OCI-LY3 (cell line): ENCODE data around the gene VENTX.

Experiments
- H2AFZ ChIP-seq: fragments of 200-600, 300-600 bp; shearing (Covaris generic); 2 replicates; pipeline ENCODE4 v1.6.0; 2014; ENCODE audit warnings: antibody characterized with exemption, low read depth, low read length
- H3K27ac ChIP-seq: fragments of 200-600, 300-600 bp; sonication (generic); 2 replicates; pipeline ENCODE4 v1.5.1; 2014; ENCODE audit warnings: mild to moderate bottlenecking, low read length, moderate library complexity, mixed read lengths
- H3K27me3 ChIP-seq: fragments of 200-600, 300-600 bp; sonication (generic); 2 replicates; pipeline ENCODE4 v1.6.1; 2014; ENCODE audit warnings: low read depth, low read length, mixed read lengths
- H3K36me3 ChIP-seq: fragments of 200-600, 300-600 bp; sonication (generic); replicated peaks from 2 replicates; pipeline ENCODE3; 2014; ENCODE audit warnings: low read depth, low read length, mixed read lengths
- H3K4me1 ChIP-seq: fragments of 300-600, 200-600 bp; sonication (generic); 2 replicates; pipeline ENCODE4 v1.6.1; 2014; ENCODE audit warnings: low read length, mixed read lengths
- H3K4me2 ChIP-seq: fragments of 200-600, 300-600 bp; sonication (generic); 2 replicates; pipeline ENCODE4 v1.6.1; 2014; ENCODE audit warnings: low read length, mixed read lengths
- H3K4me3 ChIP-seq: fragments of 300-600, 200-600 bp; sonication (generic); 2 replicates; pipeline ENCODE4 v1.5.1; 2014; ENCODE audit warnings: antibody characterized with exemption, mild to moderate bottlenecking, low read length, moderate library complexity
- H3K79me2 ChIP-seq: fragments of 300-600, 200-600 bp; shearing (Covaris generic); 2 replicates; pipeline ENCODE4 v1.6.1; 2014; ENCODE audit warnings: mild to moderate bottlenecking, low read length, mixed read lengths
- H3K9ac ChIP-seq: fragments of 300-600, 200-600 bp; shearing (Covaris generic); 2 replicates; pipeline ENCODE4 v1.6.0; 2014; ENCODE audit warnings: mild to moderate bottlenecking, low read length, moderate library complexity
- H3K9me3 ChIP-seq: fragments of 200-600, 300-600 bp; shearing (Covaris generic); 2 replicates; pipeline ENCODE4 v1.6.1; 2014; ENCODE audit warnings: low read length, mixed read lengths; ENCODE audit not compliant: insufficient read depth
- H4K20me1 ChIP-seq: fragments of 200-600, 300-600 bp; sonication (generic); 2 replicates; pipeline ENCODE4 v1.6.1; 2016; ENCODE audit warnings: low read length, mixed read lengths; ENCODE audit not compliant: insufficient read depth
- CTCF ChIP-seq: fragments of 200-600, 300-600 bp; sonication (generic); IDR thresholded peaks from 2 replicates; pipeline ENCODE4 v1.5.1; 2014; ENCODE audit warnings: antibody characterized with exemption, low read length, low read depth
- EZH2phosphoT487 ChIP-seq: fragments of 200-600 bp; shearing (Covaris generic); IDR thresholded peaks from 2 replicates; pipeline ENCODE4 v1.6.1; 2018; ENCODE audit warnings: antibody characterized with exemption, mixed run types, low read depth

VENTX gene, protein sequence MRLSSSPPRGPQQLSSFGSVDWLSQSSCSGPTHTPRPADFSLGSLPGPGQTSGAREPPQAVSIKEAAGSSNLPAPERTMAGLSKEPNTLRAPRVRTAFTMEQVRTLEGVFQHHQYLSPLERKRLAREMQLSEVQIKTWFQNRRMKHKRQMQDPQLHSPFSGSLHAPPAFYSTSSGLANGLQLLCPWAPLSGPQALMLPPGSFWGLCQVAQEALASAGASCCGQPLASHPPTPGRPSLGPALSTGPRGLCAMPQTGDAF

GRCh38 chr10:133237588-133238465, at the start of gene VENTX:
VENTX (plus strand) TSS chr10:133237855; CDS start chr10:133237915, 60 bp downstream.
- Histone ChIP-seq H3K27me3 (peaks cover 10% of the 10 kb centered on the region; the same call in 1 of the 2 replicates), H4K20me1 (no peaks in the 10 kb centered on the region), H3K9me3 (no peaks in the 10 kb centered on the region), H3K9ac (no peak within 1 kb of the TSS), H3K4me1 (peaks cover 13% of the 10 kb centered on the region; the same call in 1 of the 2 replicates), H2AFZ (no peak within 1 kb of the TSS), H3K4me2 (no peak within 1 kb of the TSS), H3K27ac (no peak within 1 kb of the TSS), H3K79me2 (no peaks in the 10 kb centered on the region), H3K4me3 (no peak within 1 kb of the TSS), H3K36me3 (no peaks in the 10 kb centered on the region)
- TF ChIP-seq EZH2phosphoT487 (no peak), CTCF (no peak)

DNA sequence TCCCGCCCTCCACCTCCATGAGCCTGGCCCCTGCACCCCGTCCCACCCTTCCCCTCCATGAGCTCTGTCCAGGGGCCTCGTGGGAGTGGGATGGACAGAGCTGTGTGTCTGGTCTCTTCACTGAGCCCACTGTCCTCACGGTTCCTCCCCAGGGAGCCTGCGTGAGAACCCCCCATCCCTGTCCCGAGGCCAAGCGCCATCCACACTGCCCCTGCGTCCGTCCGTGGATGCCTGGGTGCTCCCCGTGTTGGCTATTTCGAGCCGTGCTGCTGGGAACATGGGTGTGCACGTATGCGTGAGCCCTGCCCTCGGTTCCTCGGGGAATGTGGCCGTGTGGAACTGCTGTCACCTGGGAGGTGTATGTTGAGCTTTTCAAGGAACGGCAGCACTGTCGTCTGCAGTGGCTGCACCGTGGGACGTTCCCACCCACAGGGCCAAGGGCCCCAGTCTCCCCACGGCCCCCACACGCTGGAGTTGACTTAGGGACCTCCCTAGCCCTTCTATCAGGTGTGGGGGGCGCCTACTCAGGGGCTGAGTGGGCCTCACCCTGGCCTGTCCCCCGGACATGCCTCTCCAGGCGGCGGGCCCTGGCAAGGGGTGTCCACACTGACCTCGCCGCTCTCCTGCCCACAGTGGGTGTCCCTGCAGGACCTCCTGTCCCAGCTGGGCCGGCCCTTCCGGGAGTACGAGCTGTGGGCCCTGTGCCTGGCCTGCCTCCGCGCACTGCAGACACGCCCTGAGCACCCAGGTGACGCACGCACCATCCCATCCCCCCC, 49.6 kb upstream of the VENTX start:
- no peak overlapping the region for H2AFZ ChIP-seq
- no peak overlapping the region for H3K27ac ChIP-seq
- no peak overlapping the region for H3K9ac ChIP-seq
- no peaks in the 10 kb centered on the region for H3K79me2 ChIP-seq
- no peaks in the 10 kb centered on the region for H4K20me1 ChIP-seq
- no peaks in the 10 kb centered on the region for H3K9me3 ChIP-seq
- no peaks in the 10 kb centered on the region for H3K4me1 ChIP-seq
- H3K27me3 ChIP-seq: no peaks in the 10 kb centered on the region
- no peak overlapping the region for H3K4me3 ChIP-seq
- H3K4me2 ChIP-seq: no peak overlapping the region
- H3K36me3 ChIP-seq: no peaks in the 10 kb centered on the region
- TF ChIP-seq EZH2phosphoT487 (no peak), CTCF (no peak)

DNA sequence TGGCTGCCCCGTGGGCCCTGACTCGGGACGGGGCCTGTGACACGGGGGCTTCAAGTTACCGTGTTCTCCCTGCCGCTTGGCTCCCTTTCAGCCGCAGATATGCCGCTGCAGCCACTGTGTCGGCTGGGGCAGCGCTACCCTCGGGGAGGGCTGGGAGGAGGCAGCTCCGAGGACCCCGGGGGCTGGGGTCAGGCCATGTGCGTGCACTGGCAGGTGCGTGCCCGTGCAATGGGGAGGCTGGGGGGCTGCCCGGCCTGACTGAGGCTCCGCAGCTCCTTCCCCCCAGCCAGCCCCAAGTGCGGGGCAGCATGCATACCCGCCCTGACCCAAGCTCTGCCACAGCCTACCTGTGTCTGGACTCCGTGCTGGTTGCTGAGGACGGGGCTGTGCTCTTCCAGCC, 48.4 kb upstream of the VENTX start:
- H3K9ac ChIP-seq: no peak overlapping the region
- no peak overlapping the region for H2AFZ ChIP-seq
- H3K4me1 ChIP-seq: no peaks in the 10 kb centered on the region
- no peaks in the 10 kb centered on the region for H3K27me3 ChIP-seq
- no peak overlapping the region for H3K4me2 ChIP-seq
- H3K79me2 ChIP-seq: no peaks in the 10 kb centered on the region
- H3K4me3 ChIP-seq: no peak overlapping the region
- H4K20me1 ChIP-seq: no peaks in the 10 kb centered on the region
- no peaks in the 10 kb centered on the region for H3K36me3 ChIP-seq
- H3K9me3 ChIP-seq: no peaks in the 10 kb centered on the region
- TF ChIP-seq CTCF (no peak), EZH2phosphoT487 (no peak)
- no peak overlapping the region for H3K27ac ChIP-seq

DNA sequence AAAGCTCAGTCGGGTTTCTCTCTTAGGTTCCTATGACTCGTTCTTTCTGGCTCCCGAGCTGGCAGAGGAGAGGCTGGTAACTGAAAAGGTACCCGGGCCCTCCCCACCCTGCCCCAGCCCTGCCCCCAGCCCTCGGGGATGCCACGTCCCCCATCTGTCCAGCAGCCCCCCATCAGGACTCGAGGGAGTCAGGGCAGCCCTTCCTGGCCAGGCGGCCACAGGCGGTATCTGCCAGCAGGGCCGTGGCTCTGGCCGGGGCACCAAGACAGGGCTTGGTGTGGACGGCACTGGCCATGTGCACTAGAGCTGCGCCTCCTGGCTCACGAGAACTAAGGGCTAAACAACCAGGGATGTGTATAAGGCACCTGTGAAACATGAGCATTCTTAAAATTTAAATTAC, 47.9 kb upstream of the VENTX start:
- Histone ChIP-seq H3K79me2 (no peaks in the 10 kb centered on the region), H3K4me1 (no peaks in the 10 kb centered on the region), H3K4me3 (no peak overlapping the region), H3K4me2 (no peak overlapping the region), H3K27me3 (no peaks in the 10 kb centered on the region), H3K27ac (no peak overlapping the region), H3K9me3 (no peaks in the 10 kb centered on the region), H3K9ac (no peak overlapping the region), H3K36me3 (no peaks in the 10 kb centered on the region), H4K20me1 (no peaks in the 10 kb centered on the region), H2AFZ (no peak overlapping the region)
- no peak for TF ChIP-seq EZH2phosphoT487
- no peak for TF ChIP-seq CTCF
